HEK293 (cell line): ENCODE results near the gene RRP15.

Experiments used
- CTCF ChIP-seq: fragments of 450-650 bp; formaldehyde crosslinking; IDR thresholded peaks from 2 replicates; pipeline ENCODE4 v1.5.1; 2016; ENCODE audit warnings: missing biosample characterization, missing genetic modification characterization
- GLIS1 ChIP-seq: fragments of 450-650 bp; formaldehyde crosslinking; IDR thresholded peaks from 2 replicates; pipeline ENCODE4 v1.5.1; 2016; ENCODE audit warnings: missing biosample characterization, missing genetic modification characterization
- ZNF114 ChIP-seq: fragments of 450-650 bp; formaldehyde crosslinking; IDR thresholded peaks from 2 replicates; pipeline ENCODE4 v1.5.0; 2017; ENCODE audit warnings: missing biosample characterization, missing genetic modification characterization
- ZNF391 ChIP-seq: fragments of 450-650 bp; formaldehyde crosslinking; IDR thresholded peaks from 2 replicates; pipeline ENCODE4 v1.5.1; 2016; ENCODE audit warnings: low read depth, missing biosample characterization, missing genetic modification characterization, borderline replicate concordance

- TF ChIP-seq GLIS1, result no peak
- no peak for TF ChIP-seq ZNF391
- TF ChIP-seq CTCF, result no peak
- TF ChIP-seq ZNF114, result no peak
Observed at GRCh38 chr1:218257371-218257770, 27.7 kb upstream of the RRP15 start.
